GM19043 (cell line): ENCODE measurements around the gene DOCK8.

Source experiments
- ATAC-seq: cut with Tn5 transposase; IDR thresholded peaks from one replicate; pipeline ENCODE4 v1.9.1; 2021; ENCODE audit warnings: low read depth; ENCODE audit not compliant: unreplicated experiment

The DOCK8 gene

DNA sequence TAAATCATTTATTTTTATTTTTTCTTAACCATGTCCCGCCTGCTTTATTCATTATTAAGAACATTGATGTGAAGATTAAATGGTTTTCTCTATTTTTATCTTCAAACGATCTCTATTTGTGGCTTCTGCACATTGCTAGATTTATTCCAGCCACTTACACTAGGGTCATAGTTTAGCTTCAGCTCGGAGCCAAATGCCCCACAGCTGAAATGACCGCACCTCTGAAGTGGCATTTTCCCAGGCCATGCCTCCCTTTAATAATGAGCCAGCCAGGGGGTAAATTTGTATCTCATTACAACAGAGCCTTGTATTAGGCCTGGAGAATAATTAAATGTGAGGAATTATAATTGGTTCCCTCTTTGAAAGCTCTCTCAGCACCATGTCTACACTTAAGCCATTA is 89.4 kb downstream of the DOCK8 start:
- no peak for ATAC-seq

DNA sequence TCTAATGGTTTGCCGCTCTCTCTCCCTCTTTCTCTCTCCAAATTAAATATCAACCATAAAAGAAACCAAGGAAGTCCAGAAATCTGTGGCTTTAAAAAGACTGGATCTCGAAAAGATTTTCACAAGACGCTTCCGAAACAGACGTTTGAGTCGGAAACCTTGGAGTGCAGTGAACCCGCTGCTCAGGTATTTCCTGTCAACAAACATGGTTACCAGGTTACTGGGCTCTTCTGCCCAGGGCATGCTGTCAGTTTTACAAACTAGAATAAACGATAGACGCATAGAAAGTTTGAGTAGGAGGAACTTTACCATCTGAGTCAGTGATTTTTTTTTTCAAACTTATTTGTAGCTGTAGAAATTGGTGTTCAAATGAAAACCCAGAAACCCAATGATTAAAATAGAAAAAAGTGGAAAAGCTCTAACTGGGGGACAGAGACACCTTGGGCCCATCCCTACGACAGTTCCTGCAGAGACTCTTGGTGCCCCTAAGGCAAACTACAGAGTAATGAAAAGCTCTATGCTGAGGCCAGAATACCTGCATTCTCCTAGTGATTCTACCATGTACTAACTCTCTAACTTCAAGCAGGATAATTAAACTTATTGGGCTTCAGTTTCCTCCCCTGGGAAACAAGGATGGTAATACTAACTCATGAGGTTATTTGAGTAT is 90.0 kb downstream of the DOCK8 start:
- ATAC-seq, result no peak

DNA sequence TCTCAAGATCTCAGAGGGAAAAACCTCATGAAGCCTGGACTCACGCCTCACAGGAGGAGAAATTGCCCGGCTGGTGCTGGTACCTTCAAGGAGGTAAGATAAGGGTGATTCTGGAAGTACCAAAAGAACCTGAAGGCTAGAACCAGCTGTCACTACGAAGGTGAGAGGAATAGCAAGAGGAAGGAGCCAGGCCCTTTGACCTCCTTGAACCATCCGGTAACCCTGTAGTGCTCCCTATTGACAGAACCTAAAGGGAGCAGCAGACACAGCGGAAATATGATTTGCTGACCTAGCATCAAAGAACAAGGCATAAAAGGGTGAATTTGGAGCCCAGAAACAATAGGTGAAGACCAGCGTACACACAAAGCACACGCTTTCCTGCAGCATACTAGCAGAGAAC is 92.2 kb downstream of the DOCK8 start:
- no peak for ATAC-seq

DNA sequence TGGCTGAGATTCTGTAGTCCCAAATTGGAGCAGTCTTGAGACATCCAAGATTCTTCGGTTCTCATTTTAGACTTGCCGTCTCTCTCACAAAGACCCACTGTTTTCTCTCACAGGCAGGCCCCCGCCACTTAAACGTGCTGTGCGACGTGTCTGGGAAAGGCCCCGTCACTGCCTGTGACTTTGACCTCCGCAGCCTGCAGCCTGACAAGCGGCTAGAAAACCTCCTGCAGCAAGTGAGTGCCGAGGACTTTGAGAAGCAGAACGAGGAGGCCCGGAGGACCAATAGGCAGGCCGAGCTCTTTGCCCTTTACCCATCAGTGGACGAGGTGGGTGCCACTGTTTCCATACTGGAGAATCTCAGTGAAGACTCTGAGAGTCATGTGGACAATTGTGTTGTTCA is 97.2 kb downstream of the DOCK8 start:
- ATAC-seq, result no peak

DNA sequence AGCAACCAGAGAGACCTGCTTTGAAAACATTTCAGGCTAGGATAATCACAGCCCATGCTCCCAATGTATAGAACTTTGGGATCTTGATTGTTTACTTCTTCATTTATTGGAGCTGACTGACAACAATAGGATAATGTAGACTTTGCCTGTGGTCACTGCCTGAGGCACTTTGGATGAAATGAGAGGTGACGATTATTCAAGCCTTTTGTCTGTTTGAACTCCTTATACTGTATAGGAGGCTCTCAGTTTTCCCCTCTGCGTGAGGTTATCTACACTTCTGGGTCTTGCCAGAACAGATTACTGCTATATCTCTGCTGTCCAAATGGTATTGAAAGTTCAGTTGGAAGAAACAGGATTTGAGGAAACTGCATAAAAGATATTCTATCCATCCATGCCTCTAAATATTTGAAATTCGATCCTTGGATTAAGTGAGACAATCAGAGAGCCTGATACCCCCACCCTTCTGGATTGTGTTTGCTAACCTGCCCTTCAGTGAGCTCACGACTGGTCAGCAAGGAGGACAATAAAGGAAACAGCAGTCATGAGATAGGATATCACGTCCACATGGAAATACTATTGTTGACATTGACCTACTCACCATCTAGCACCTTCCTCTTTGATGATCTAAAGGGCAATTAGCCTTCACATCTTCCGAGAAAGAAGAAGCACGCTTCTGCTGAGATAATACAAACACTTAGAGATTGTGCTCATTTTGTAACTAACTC is 98.1 kb downstream of the DOCK8 start:
- ATAC-seq, result no peak

DNA sequence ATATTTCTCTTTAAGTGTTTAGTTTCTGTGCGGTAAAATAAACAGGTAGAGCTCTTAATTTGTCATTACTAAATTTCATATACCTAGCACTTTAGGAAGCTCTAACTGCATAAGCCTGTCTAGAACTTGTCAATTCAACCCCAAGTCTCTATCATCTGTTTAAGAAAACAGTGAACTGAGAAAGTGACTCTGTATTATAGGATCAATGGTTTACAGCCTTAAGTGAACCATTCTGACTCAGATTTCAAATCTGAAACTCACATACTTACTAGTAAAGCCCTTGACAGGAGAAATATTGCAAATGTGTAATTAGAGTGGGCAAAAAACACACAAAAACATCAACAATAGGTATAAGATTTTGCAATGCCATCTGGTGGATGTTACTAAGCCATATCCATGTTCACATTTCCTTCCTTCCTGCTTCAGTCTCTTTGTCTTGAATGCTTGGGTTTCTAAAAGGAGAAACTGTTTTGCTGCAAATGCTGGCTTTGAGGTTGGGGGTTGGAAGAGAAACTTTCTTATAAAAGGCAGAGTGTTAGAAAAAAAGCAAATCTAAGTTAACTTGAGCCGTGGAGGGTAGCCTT is 101.8 kb downstream of the DOCK8 start:
- no peak for ATAC-seq

DNA sequence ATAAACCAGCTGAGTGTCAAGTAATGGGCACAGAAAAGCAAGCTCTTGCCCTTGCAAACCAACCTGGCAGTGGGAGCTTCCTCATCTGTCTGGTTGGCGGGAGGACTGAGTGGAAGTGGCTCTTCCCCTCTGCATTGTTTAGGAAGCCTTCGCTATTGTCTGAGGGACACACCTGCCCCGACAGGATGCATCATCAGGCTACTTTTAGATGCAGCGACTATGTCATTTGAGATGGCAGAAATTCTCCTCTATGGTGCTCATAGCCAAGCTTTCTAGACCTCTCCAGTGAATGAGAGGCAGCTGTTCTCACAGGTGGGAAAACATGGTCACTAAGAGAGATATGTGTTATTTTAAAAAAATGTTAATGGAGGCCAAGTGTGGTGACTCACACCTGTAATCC is 104.0 kb downstream of the DOCK8 start:
- no peak for ATAC-seq

DNA sequence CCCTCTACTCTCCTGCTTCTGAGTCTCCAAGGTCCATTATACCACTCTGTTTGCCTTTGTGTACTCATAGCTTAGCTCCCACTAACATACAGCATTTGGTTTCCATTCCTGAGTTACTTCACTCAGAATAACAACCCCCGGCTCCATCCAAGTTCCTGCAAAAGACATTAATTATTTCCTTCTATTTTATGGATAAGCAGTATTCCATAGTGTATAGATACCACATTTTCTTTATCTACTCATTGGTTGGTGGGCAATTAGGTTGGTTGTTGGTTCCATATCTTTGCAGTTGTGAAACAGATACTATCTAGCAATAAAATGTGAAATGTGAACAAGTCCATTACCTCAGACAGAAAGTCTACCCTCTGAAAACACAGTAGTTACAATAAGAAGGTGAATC is 110.3 kb downstream of the DOCK8 start:
- no peak for ATAC-seq

DNA sequence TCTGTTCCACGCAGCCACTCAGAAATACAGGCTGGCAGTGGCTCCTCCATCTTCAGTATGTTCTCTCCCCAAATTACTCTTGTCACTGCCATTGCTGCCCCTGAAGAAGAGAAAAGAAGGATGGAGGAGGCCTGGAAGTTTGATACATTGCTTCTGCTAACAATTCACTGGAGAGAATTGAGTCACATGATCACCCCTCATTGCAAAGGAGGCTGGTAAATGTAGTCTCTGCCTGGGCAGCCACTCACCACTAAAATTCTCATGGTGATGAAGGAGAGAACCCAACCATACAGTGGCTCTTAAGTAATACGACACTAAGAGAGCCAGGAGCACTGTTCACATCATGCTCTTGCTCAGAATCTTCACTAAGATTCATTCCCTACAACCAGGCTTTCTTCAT is 112.0 kb downstream of the DOCK8 start:
- no peak for ATAC-seq

DNA sequence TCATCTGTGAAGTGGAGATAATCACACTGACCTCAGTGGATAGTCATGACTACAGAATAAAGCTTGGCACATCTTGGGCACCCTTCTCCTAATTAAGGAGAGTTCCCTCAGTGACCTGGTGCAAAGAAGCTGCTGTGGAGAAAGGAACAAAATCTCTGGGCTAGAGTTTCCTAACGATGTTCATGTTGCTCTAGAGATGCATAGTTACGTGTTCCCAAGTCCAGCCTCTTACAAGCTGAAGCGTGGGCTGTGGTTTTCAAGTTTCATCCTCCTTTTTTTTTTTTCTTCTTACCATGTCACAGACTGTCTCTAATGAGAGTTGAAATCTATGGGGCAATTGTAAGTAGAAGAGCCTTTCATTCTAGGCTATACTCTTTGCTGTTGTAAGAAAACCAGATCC is 113.8 kb downstream of the DOCK8 start:
- ATAC-seq, result no peak

DNA sequence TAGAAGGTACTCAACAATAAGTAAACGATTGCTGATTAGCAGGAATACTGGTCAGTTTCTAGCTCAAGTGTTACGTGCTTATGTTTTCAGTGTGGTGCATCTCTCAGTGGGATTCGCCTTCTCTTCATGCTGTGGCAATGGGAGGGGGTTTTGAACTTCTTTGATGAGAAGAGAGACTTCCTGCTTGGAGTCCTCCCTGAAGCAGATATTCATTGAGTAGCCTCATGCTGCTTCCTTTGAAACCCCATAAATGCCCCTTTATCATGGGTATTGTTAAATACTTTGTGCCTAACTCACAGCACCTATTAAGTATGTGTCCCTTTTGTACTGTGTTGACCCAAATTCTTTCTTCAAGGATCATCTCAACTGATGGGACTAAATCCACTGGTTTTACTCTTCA is 116.5 kb downstream of the DOCK8 start:
- no peak for ATAC-seq

DNA sequence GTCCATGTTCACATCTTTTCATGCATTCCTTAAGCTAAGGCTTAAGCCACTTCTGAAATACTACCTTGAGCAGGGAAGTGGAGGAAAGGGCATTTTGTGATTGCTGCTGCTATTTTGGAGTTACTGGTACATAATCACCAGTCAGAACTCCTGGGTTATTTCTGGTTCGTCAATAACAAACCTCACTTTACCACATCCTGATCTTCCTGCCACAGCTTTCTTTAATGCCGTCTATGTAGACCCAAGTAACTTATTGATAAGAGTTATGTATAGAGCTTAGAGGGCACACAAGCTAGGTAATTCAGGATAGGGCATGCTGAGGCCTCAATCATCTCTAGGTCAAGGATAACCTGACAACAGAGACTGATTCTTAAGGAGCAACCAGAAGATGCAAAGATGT is 120.7 kb downstream of the DOCK8 start:
- ATAC-seq, result no peak

DNA sequence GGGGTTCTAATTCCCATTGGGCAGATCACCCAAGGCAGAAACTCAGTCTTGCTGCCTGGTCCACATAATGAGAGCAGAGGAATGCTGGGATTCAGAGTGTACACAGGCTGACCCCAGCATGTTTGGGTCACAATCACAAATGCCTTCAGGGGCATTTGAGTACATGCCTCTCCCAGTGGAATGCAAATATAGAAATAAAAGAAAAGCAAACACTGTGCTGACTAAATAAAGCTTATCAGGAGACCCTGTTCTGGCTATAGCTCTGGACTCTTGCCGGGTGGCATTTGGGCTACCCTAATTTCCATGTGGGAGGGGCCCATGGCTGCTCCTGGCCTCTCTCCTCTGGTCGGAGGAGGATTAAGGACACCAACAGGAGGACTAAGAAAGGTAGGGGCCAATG is 121.4 kb downstream of the DOCK8 start:
- ATAC-seq, result no peak

DNA sequence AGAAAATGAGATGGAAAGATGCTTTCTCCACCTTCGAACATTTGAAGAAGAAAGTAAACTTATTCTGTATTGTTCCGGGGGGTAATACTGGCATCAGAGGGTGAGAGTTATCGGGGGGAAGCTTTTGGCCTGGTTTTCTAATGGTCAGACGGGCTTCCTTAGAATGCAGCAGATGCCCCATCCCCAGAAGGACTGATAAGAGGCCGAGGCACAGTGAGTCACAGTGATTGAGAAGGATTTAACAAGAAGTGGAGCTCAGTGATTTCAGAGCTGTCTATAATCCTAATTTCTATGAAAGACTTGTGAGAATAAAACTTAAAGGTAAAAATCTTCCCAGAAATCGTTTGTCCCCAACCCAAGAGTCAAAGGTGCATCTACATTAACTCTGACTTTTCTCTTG is 123.9 kb downstream of the DOCK8 start:
- no peak for ATAC-seq

DNA sequence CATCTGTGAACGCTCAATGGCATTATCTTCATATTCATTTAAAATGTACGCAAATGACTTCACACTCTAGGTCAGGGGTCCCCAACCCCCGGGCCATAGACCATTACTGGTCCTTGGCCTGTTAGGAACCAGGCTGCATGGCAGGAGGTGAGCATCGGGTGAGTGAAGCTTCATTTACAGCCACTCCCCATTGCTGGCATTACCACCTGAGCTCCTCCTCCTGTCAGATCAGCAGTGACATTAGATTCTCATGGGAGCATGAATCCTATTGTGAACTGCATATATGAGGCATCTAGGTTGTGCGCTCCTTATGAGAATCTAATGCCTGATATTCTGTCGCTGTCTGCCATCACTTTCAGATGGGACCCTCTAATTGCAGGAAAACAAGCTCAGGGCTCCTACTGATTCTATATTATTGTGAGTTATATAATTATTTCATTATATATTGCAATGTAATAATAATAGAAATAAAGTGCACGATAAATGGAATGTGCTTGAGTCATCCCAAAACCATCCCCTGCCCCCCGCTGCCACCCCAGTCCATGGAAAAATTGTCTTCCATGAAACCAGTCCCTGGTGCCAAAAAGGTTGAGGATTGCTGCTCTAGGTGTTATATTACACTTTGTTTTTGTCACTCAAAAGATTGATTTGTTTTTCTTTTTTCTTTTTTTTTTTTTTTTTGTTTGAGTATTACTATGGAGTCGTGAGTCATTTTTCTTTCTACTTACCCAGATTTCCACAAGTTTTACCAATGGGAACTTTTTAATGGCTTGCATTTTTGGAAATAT is 127.2 kb downstream of the DOCK8 start:
- ATAC-seq, result no peak

DNA sequence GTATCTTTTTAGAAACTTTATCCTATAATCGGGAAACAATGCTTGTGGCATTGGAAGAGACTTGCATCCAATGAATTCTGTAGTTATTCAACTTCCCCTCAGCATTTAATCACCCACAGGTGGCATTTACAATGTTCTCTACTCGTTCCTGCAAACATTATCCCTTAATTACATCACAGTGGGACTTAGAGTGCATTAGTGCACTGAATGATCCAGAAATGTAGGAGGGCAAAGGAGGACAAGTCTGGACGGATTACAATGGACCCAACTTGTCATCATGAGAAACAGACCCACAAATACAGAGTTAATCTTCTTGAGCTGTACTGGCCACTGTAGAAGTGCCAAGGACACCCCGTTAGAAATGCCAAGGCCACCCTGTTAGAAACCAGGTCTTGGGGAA is 129.1 kb downstream of the DOCK8 start:
- ATAC-seq, result no peak

DNA sequence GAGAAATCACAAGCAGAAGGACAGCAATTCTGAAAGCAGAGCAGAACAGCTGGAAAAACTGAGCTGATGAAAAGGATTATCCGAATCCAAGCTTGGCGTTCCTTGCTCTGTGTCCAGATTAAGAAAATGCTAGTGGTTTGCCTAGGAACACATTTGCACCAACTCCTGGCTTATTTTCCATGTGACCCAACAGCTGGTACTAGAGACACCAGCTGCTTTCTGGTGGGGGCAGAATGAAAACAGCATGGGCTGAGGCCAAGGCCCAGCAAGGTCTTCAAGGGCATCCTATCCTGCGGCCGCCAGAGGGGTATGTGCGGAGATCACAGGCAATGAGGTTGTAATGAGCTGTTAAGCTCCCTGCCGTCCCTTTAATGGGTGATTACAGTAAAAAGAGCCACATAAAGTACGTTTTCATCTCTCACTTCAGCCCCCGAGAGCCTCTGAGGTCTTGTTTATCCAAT is 131.5 kb downstream of the DOCK8 start:
- no peak for ATAC-seq

DNA sequence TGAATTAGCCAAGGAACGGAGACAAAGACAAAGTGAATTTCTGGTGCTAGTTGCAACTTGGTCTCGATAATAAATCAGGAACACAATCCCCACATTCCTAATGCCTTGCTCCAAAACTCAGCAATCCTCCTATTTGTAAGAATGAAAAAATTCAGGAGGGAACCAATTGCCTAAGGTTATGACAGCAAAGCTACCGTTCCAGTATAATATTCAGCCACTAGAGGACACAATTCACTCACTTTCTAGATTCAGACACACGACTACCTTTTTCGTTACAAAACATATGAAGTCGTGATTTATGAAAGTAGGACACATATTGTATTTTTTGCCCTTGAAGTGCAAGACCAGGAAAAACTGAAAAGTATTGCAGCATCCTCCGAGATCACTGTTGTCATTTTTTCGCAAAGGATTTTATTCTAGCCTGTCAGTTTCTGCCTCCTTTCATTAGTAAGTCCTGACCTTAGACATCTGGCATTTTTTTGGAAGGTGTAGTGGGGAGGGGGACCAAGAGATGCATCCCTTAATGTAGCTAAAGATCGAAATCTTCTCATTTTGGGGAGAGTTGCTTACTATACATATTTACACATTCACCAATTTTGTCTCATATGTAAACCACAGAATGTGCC is 133.1 kb downstream of the DOCK8 start:
- no peak for ATAC-seq

DNA sequence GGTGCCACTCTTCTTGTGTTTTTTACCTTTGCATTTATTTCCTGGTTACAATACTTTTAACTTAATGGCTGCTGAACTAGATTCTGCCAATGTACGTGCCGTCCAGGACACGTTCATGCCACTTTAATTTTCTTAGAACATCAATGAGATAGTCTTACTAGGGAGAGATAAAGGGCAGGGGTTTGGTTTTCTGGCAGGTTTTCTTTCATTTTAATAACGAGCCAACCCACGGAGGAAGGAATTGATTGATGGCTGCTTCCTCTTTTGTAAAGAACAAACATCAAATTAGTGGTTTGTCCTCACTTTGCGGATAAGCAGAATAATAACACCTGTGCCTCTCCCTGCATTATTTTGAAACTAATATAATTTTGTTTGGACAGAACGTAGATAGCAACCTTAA is 135.7 kb downstream of the DOCK8 start:
- ATAC-seq, result no peak

DNA sequence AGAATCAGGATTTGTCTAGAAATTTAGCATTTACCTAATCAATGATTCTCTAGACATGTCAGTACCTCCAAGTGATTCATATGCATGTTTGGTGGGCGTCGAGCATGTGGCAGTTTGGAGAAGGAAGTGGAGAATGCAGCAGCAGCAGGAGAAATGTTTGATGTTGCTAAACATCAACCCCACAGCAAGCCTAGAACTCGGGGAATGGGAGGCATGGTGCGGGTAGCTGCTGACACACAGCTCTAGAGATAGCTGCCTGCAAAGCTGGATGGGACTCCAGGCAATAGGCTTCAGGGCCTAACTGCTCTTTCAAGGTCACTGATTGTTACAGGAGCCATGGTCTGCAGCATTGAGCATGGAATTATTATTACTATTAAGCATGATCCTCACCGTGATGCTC is 137.3 kb downstream of the DOCK8 start:
- ATAC-seq, result no peak

DNA sequence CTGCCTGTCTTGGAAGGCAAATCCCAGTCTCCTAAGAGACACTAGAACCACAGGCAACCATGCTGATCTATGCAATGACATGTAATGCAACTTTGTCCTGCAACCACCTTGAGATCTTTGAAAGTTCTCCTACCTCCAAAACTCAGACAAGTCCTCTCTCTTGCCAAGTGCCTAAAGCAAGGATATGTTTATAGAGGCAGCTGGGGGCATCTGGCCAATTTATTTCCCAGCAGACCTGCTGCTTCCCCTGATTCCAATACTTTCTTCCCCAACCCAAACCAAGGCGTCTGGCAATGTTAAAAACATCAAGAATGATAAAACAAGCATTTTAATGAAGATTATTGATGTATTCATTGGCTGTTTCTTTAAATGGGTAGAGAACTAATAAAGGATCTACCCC is 138.4 kb downstream of the DOCK8 start:
- no peak for ATAC-seq
